Measurements from ENCODE around the gene SHC4. TPM values are rescaled to one million over a fixed set of nuclear protein-coding genes. Genes with fewer than 3 reads are reported as not detected.
"Not testable (repeated sequence)": the region's sequence is repeated elsewhere in the genome, so short reads cannot be mapped to it uniquely, and the experiment has no call there.

SHC4 gene
- total RNA-seq, 1 experiment from 2014 or later = 0.59 TPM

- no peak for DNase-seq (ENCODE audit: low spot score)
Observed at GRCh38 chr15:48924528-48925393, 39.0 kb downstream of the SHC4 start.

- no peak for DNase-seq (ENCODE audit: low spot score)
Observed at GRCh38 chr15:48922046-48922445, 41.7 kb downstream of the SHC4 start.

- DNase-seq (ENCODE audit: low spot score) = no peak
Observed at GRCh38 chr15:48916721-48917120, 47.0 kb downstream of the SHC4 start.

DNA sequence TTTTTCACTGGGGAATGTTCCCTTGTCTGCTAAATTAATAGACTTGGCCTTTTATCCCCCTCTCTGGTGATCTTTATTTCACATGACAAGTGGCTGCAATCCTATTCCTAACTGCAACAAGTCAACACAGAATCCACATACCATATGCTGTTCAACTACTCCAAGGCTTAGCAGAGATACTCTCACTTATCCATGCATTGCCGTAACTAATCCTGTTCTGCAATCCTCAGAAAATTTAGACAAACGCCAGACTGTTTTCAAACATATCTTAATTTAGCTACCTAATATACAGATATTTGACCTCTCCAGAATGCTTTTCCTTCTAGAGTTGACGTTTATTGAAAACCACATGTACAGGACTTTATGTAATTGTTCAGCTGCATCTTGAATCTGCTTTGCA lies 47.9 kb downstream of the SHC4 start:
- DNase-seq (ENCODE audit: low spot score) = no peak

DNA sequence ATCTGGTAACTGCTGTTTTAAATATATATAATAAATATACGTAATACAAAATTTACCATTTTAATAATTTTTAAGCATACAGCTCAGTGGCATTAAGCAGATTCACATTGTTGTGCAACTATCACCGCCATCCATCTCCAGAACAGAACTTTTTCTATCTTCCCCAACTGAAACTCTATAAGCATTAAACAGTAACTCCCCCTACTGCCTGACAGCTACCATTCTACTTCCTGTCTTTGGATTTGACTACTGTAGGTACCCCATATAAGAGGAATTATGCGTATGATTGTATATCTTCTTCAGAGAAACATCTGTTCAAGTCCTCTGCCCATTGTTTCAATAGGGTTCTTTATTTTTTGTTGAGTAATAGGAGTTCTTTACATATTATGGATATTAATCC lies 49.0 kb downstream of the SHC4 start:
- no peak for DNase-seq (ENCODE audit: low spot score)

DNA sequence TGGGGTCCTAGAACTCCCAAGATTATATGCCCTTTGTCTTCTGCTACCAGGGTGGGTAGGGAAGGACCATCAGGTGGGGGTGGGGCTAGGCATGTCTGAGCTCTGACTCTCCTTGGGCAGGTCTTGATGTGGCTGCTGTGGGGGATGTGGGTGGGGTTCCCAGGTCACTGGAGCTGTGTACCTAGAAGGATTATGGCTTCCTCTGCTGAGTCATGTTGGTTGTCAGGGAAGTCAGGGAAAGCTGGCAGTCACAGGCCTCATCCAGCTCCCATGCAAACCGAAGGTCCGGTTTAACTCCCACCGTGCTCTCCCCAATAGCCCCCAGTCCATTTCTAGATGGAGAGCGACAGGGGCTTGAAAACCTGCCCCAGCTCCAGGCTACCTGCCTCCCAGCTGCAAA lies 50.6 kb downstream of the SHC4 start:
- peak; percentile 16 for DNase-seq (ENCODE audit: low spot score)

DNA sequence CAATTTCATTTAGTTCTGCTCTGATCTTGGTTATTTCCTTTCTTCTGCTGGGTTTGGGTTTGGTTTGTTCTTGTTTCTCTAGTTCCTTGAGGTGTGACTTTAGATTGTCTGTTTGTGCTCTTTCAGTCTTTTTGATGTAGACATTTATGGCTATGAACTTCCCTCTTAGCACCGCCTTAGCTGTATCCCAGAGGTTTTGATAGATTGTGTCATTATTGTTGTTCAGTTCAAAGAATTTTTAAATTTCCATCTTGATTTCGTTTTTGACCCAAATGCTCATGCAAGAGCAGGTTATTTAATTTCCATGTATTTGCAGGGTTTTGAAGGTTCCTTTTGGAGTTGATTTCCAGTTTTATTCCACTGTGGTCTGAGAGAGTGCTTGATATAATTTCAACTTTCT lies 53.2 kb downstream of the SHC4 start:
- not testable (repeated sequence) for DNase-seq (ENCODE audit: low spot score)

DNA sequence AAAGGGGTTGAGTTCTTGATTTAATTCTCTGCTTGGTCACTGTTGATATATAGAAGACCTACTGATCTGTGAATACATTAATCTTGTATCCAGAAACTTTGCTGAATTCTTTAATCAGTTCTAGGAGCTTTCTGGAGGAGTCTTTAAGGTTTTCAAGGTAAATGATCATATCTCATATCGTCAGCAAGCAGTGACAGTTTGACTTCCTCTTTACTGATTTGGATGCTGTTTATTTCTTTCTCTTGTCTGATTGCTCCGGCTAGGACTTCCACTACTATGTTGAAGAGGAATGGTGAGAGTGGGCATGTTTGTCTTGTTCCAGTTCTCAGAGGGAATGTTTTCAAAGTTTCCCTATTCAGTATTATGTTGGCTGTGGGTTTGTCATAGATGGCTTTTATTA lies 54.4 kb downstream of the SHC4 start:
- DNase-seq (ENCODE audit: low spot score) = not testable (repeated sequence)

- DNase-seq (ENCODE audit: low spot score) = no peak
Observed at GRCh38 chr15:48905847-48906246, 57.9 kb downstream of the SHC4 start.

GRCh38 chr15:48905216-48905615 lies 58.5 kb downstream of the SHC4 start:
- no peak for DNase-seq (ENCODE audit: low spot score)

- DNase-seq (ENCODE audit: low spot score) = no peak
Observed at GRCh38 chr15:48904758-48905157, 59.0 kb downstream of the SHC4 start.

DNA sequence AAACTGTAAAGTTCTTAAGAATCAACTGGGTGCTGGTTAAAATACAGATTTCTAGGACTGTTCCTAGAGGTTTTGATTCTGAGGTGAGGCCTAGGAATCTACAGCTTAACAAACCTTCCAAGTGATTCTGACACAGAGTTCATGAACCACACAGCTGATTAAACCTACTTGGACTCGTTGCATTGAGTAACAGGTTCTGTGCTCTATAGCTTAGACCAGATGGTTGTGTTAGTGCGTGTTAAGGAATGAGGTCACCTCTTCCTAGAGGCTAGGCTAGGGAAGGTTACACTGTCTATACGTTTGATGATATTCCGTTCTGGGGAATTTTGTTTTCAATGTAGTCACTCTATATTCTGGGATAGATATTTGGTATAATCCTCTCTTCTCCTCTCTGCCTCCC lies 63.9 kb downstream of the SHC4 start:
- no peak for DNase-seq (ENCODE audit: low spot score)

DNA sequence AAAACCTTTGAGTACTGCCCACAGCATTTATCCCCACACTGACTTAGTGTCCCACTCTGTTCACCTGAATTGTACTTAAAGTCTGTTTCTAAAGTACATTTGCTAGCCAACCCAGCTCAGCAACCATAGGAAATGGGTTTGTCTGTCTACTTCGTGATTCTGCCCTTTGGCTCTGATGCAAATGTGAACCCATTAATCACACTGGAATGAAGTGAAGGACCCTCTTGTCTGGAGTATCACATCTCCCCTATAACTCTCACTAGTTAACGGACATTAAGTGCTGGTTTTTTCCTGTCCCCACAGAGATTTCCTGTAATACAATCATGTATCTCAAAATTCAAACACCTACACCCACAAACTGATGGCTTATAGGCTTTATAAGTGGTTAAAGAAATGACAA lies 65.3 kb downstream of the SHC4 start:
- DNase-seq (ENCODE audit: low spot score) = no peak

DNA sequence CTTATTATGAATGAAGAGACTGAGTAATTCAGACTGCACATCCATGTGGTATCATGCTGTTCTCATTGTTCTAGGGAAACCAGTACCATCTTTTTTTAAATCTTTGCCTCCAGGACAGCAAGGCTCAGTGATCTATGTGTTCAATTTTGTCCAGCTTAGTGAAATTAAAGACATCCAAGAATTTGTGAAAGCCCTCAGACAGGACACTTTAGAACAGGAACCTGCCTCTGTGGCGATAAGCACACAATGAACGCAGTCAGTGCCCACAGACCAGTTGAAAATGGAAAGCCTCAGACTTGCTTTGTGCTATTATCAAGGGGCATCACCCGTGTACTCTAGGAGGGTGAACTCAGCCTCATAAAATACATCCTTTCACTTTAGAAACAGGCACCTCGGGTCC lies 65.7 kb downstream of the SHC4 start:
- DNase-seq (ENCODE audit: low spot score) = no peak

DNA sequence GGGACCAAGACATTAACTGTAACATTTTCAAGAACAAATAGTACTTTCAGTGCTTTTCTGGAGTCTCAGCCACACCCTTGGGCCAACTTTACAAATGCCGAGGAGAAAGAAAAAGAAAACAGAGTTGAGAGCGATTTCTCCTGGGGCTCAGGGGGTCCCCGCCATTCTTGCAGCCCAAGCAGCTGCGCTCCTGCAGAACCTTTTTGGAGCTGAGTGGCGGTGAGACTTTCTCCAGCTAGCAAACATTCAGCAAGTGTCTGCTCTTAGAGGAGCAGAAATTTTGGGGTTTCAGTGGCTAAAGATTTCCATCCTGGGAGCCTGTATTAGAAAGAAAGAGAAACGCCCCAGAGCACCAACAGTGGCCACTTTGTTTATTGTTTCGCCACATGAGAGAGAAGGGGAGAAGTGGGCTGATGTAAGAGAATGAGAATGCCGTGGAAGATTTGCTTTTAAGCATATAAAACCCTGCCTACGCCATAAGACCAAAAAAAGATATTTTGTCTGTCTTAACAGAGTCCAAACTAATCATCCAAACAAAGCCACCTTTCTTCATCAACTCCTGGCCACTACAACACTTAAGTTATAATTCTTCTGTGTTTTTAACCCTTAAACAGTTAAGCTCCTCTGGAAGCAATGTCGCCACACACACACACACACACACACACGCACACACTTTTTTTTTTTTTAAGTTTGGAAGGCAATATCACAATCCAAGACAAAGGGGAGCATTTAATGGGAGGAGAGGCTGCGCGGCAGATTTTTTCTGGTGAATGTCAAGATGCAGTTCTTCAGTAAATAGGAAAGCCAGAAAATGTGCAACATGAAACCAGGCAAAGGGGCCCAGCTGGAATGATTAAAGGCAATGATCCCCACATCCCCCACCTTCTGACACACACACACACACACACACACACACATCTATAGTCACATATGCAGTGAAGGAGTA lies 66.6 kb downstream of the SHC4 start:
- peak; percentile 31 for DNase-seq (ENCODE audit: low spot score)

DNA sequence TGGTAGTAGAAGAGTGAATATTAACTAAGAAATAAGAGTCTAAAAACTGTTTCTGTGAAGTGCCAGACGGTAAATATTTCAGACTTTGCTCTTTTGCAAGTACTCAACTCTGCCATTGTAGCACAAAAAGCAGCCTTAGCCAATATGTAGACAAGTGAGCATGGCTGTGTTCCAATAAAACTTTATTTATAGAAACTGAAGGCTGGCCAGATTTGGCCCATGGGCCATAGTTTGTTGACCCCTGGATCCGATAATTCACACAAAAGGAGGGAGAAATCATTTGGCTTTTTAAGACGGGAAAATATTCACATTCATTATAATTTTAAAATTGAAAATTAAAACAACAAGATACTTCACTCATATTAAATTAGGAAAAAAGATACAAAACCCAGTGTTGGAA lies 70.4 kb downstream of the SHC4 start:
- no peak for DNase-seq (ENCODE audit: low spot score)

DNA sequence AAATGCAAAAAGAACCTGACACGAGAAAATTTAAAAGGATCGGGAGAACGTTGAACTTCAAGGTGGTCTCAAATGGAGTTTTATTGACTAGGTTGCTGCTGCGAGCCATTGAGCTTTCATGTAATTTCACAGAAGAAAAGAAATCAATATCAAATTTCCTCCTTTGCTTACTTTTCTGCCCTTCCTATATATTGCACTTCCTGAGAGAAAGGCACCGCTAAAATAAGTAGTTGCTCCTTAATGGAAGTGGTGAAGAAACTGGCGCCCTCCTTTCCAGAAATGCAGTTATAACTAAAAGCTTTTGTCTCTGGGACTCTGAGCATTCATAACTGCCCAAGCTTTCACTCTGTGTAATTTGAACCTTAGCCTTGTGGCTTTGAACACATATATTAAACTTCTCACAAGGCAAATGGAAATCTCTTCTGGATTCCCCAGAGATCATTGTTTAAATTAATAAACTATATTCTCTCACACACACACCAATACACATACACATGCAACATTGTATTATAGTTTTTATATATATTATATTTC lies 72.4 kb downstream of the SHC4 start:
- no peak for DNase-seq (ENCODE audit: low spot score)

- no peak for DNase-seq (ENCODE audit: low spot score)
Observed at GRCh38 chr15:48890375-48890972, 73.2 kb downstream of the SHC4 start.

DNA sequence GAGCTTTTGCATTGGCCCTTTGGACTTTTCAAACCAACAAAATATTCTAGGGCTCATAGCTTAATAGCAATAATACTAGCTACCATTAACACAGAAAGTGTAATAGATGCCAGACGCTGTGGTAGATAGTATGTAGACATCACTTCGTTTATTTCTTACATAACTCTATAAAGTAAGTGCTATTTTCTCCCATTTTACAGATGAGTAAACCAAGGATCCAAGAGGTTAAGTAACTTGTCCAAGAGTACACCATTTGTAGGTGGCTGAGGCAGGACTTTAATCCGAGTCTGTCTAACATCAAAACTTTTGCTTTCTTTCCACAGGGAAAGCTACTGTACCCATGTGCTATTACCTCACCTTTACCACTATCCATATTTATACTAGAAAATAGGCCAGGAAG lies 73.8 kb downstream of the SHC4 start:
- no peak for DNase-seq (ENCODE audit: low spot score)

- no peak for DNase-seq (ENCODE audit: low spot score)
Observed at GRCh38 chr15:48888836-48889235, 74.9 kb downstream of the SHC4 start.

DNA sequence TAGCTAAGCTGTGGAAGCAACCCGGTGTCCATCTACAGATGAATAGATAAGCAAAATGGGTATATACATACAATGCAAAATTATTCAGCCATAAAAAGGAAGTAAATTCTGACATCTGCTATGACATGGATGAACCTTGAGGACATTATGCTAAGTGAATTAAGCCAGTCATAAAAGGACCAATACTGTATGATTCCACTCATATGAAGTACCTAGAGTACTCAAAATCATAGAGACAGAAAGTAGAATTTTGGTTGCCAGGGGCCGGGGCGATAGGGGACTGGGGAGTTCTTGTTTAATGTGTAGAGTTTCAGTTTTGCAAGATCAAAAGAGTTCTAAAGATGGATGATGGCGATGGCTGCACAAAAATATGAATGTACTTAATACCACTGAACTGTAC lies 75.5 kb downstream of the SHC4 start:
- DNase-seq (ENCODE audit: low spot score) = no peak

DNA sequence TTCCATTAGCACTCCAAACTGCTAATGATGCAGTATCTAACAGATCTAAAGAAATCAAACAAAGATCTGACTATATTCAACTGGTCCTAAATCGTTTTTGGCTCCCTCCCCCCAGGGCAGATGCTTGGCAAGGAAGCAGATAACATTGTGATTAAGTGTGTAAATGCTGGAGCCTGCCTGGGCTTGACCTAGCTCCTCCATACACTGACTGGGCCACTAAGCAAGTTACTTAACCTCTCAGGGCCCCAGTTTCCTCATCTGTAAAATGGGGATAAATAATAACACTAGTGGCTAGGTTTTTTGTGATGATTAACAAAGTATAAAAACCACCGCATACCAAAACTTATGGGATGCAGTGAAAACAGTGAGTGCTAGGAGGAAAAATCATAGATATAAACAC lies 76.6 kb downstream of the SHC4 start:
- no peak for DNase-seq (ENCODE audit: low spot score)

Measured in A172 (cell line).